ENCODE results near the gene KRT4. TPM values are rescaled to one million over a fixed set of nuclear protein-coding genes. Genes with fewer than 3 reads are reported as not detected.

KRT4 gene
- total and polyA plus RNA-seq, 2 donors (not counting 3 experiments of a cell fraction or from before 2014, with no cell fraction given) = not detected

DNA sequence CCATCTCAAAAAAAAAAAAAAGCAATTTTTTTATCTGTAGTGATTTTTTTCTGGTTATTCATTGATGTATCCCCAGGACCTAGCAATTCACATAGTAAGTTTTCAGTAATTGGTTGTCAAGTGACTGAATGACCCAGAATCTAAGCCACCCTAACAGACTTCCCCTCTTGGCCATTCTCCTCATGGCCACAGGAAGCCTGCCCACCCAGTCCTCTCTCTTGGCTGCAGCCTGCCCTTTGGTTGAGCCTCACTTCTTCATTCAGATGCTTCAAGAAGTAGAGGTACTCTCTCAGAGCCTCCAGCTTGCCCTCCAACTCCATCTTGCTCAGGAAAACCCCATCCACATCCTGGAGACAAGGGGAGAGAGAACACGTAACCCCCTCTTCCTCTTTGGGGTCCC is 32.0 kb upstream of the KRT4 start:
- no peaks in the 10 kb centered on the region for H3K9me1 ChIP-seq (replicated peaks; ENCODE audit: control insufficient read depth, extremely low read depth, insufficient read depth, low read length)
- H3K27me3 ChIP-seq (ENCODE audit: control insufficient read depth in 2 of 2, insufficient read depth in 2 of 2, low read length in 2 of 2) = peaks cover 0 to 2% of the 10 kb centered on the region in 2 experiments
- no peaks in the 10 kb centered on the region for H3K79me2 ChIP-seq (ENCODE audit: control insufficient read depth, insufficient read depth, low read length)
- FAIRE-seq (no peak), DNase-seq (ENCODE audit: low read depth, low spot score) (no peak)
- TF ChIP-seq GATA2 (IDR thresholded peaks at IDR 0.05; ENCODE audit: insufficient read depth, insufficient read length, low read depth, low read length) (no peak), POLR2A (IDR thresholded peaks at IDR 0.05; ENCODE audit: low read depth, low read length) (no peak)
- TF ChIP-seq, protein P1, sequence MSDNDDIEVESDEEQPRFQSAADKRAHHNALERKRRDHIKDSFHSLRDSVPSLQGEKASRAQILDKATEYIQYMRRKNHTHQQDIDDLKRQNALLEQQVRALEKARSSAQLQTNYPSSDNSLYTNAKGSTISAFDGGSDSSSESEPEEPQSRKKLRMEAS (IDR thresholded peaks at IDR 0.05; ENCODE audit: insufficient read depth, insufficient read length) = no peak
- no peak overlapping the region for H2AFZ ChIP-seq (ENCODE audit: low read depth, low read length)
- CTCF ChIA-PET = interaction anchor here (1.0 kb wide), 1 partner anchor 20 kb away, joined by 3 read pairs; no protein-coding TSS in a partner anchor
- POLR2A ChIA-PET = no interaction called here
- intact Hi-C loops (cut with micrococcal nuclease) (no loop called here), dilution Hi-C loops (cut with MboI; ENCODE audit: extremely low pct_ligation_motif_present, low sequenced_read_pairs) (no loop called here)
- H4K20me1 ChIP-seq (replicated peaks; ENCODE audit: control insufficient read depth, extremely low read depth, insufficient read depth, low read length) = no peaks in the 10 kb centered on the region
- H3K27ac ChIP-seq (ENCODE audit: insufficient read depth, low read depth, low read length) = no peak overlapping the region
- H3K36me3 ChIP-seq (ENCODE audit: control insufficient read depth in 2 of 2, extremely low read depth in 1 of 2, insufficient read depth in 2 of 2, low read length in 2 of 2) = no peaks in the 10 kb centered on the region
- BruUV-seq (replicated peaks) = no TSS peak
- H3K4me1 ChIP-seq (ENCODE audit: control insufficient read depth, extremely low read depth, insufficient read depth, low read length) = no peaks in the 10 kb centered on the region
- H3K4me3 ChIP-seq (replicated peaks in 1 of 3; ENCODE audit: insufficient read depth in 1 of 3, low read depth in 1 of 3, low read length in 3 of 3) = no peak overlapping the region
- no peaks in the 10 kb centered on the region for H3K9me3 ChIP-seq (replicated peaks; ENCODE audit: control insufficient read depth, insufficient read depth, low read length)
- no peak overlapping the region for H3K9ac ChIP-seq (replicated peaks; ENCODE audit: extremely low read depth, insufficient read depth, low read length)
- no peak overlapping the region for H3K4me2 ChIP-seq (ENCODE audit: insufficient read depth, low read length)

DNA sequence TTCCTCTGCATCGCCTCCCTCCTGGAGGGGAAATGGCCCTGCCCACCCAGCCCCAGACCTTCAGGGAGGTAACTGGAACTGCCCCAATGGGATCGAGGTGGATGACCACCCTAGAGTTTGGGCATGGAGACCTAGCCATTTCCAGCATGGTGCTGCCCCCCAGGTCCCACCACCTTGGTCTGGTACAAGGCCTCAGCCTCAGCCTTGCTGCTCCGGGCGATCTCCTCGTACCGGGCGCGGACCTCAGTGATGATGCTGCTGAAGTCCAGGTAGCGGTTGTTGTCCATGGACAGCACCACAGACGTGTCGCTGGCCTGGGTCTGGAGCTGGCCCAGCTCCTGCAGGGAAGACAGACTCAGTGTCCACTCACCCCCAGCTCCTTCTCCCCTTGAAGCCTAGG is 30.5 kb upstream of the KRT4 start:
- H3K27me3 ChIP-seq (ENCODE audit: control insufficient read depth in 2 of 2, insufficient read depth in 2 of 2, low read length in 2 of 2) = no peaks in the 10 kb centered on the region
- no peak overlapping the region for H3K9ac ChIP-seq (replicated peaks; ENCODE audit: extremely low read depth, insufficient read depth, low read length)
- DNase-seq (ENCODE audit: low read depth, low spot score) = no peak
- intact Hi-C loops (cut with micrococcal nuclease) = no loop called here
- H3K9me1 ChIP-seq (replicated peaks; ENCODE audit: control insufficient read depth, extremely low read depth, insufficient read depth, low read length) = no peaks in the 10 kb centered on the region
- ChIA-PET POLR2A (no interaction called here), CTCF (interaction anchor here (0.8 kb wide), 1 partner anchor 35 kb away, joined by 4 read pairs; no protein-coding TSS in a partner anchor)
- no peaks in the 10 kb centered on the region for H3K79me2 ChIP-seq (ENCODE audit: control insufficient read depth, insufficient read depth, low read length)
- dilution Hi-C loops (cut with MboI; ENCODE audit: extremely low pct_ligation_motif_present, low sequenced_read_pairs) = no loop called here
- no peak overlapping the region for H3K4me3 ChIP-seq (replicated peaks in 1 of 3; ENCODE audit: insufficient read depth in 1 of 3, low read depth in 1 of 3, low read length in 3 of 3)
- H3K27ac ChIP-seq (ENCODE audit: insufficient read depth, low read depth, low read length) = no peak overlapping the region
- H3K4me2 ChIP-seq (ENCODE audit: insufficient read depth, low read length) = no peak overlapping the region
- H2AFZ ChIP-seq (ENCODE audit: low read depth, low read length) = no peak overlapping the region
- H3K4me1 ChIP-seq (ENCODE audit: control insufficient read depth, extremely low read depth, insufficient read depth, low read length) = no peaks in the 10 kb centered on the region
- no peaks in the 10 kb centered on the region for H3K9me3 ChIP-seq (replicated peaks; ENCODE audit: control insufficient read depth, insufficient read depth, low read length)
- BruUV-seq (replicated peaks) = no TSS peak
- no peak for FAIRE-seq
- H3K36me3 ChIP-seq (ENCODE audit: control insufficient read depth in 2 of 2, extremely low read depth in 1 of 2, insufficient read depth in 2 of 2, low read length in 2 of 2) = no peaks in the 10 kb centered on the region
- TF ChIP-seq, protein P1 (IDR thresholded peaks at IDR 0.05; ENCODE audit: insufficient read depth, insufficient read length) = no peak
- TF ChIP-seq FOS (IDR thresholded peaks at IDR 0.05; ENCODE audit: borderline replicate concordance, insufficient read depth, low read length) (no peak), GATA2 (IDR thresholded peaks at IDR 0.05; ENCODE audit: insufficient read depth, insufficient read length, low read depth, low read length) (no peak), POLR2A (IDR thresholded peaks at IDR 0.05; ENCODE audit: low read depth, low read length) (no peak), EZH2 (IDR thresholded peaks at IDR 0.05; ENCODE audit: borderline replicate concordance, low read depth, low read length, severe bottlenecking) (no peak), JUN (IDR thresholded peaks at IDR 0.05; ENCODE audit: borderline replicate concordance, insufficient read depth, insufficient read length, low read depth) (no peak), POLR2AphosphoS5 (IDR thresholded peaks at IDR 0.05; ENCODE audit: insufficient read depth, low read depth, low read length) (no peak), MYC (IDR thresholded peaks at IDR 0.05; ENCODE audit: low read depth, low read length) (no peak)
- TF ChIP-seq, protein P2, sequence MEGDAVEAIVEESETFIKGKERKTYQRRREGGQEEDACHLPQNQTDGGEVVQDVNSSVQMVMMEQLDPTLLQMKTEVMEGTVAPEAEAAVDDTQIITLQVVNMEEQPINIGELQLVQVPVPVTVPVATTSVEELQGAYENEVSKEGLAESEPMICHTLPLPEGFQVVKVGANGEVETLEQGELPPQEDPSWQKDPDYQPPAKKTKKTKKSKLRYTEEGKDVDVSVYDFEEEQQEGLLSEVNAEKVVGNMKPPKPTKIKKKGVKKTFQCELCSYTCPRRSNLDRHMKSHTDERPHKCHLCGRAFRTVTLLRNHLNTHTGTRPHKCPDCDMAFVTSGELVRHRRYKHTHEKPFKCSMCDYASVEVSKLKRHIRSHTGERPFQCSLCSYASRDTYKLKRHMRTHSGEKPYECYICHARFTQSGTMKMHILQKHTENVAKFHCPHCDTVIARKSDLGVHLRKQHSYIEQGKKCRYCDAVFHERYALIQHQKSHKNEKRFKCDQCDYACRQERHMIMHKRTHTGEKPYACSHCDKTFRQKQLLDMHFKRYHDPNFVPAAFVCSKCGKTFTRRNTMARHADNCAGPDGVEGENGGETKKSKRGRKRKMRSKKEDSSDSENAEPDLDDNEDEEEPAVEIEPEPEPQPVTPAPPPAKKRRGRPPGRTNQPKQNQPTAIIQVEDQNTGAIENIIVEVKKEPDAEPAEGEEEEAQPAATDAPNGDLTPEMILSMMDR (IDR thresholded peaks at IDR 0.05; ENCODE audit: extremely low read depth in 1 of 2, insufficient read depth in 1 of 2, low read depth in 1 of 2, low read length in 2 of 2) = no peak
- no peaks in the 10 kb centered on the region for H4K20me1 ChIP-seq (replicated peaks; ENCODE audit: control insufficient read depth, extremely low read depth, insufficient read depth, low read length)
